NCI-H2081 (cell line): ENCODE measurements around the gene YJEFN3.

Experiments used
- DNase-seq, 2 experiments: peaks; one replicate each; lab custom pipeline; 2025; lab: John Stamatoyannopoulos, UW

YJEFN3 gene

GRCh38 chr19:19498255-19498991, 30.3 kb upstream of the YJEFN3 start:
- DNase-seq = no peak

- no peak for DNase-seq
Measured at GRCh38 chr19:19499272-19499995, 29.3 kb upstream of the YJEFN3 start.

GRCh38 chr19:19500975-19501644, 27.6 kb upstream of the YJEFN3 start:
- no peak for DNase-seq

- DNase-seq = no peak
Measured at GRCh38 chr19:19501798-19502197, 26.9 kb upstream of the YJEFN3 start.

- no peak for DNase-seq
Measured at GRCh38 chr19:19502281-19502680, 26.4 kb upstream of the YJEFN3 start.

GRCh38 chr19:19502808-19503602, 25.7 kb upstream of the YJEFN3 start:
- DNase-seq = no peak

GRCh38 chr19:19504754-19505668, 23.7 kb upstream of the YJEFN3 start:
- no peak for DNase-seq

- DNase-seq = no peak
Measured at GRCh38 chr19:19505669-19506326, 22.9 kb upstream of the YJEFN3 start.

GRCh38 chr19:19506592-19506991, 22.1 kb upstream of the YJEFN3 start:
- DNase-seq = no peak

GRCh38 chr19:19507354-19507753, 21.4 kb upstream of the YJEFN3 start:
- DNase-seq = no peak

GRCh38 chr19:19508217-19508616, 20.5 kb upstream of the YJEFN3 start:
- DNase-seq = no peak

GRCh38 chr19:19510432-19510831, 18.3 kb upstream of the YJEFN3 start:
- DNase-seq = no peak

- DNase-seq = no peak
Measured at GRCh38 chr19:19513682-19514081, 15.0 kb upstream of the YJEFN3 start.

- DNase-seq = no peak
Measured at GRCh38 chr19:19514215-19514657, 14.5 kb upstream of the YJEFN3 start.

- no peak for DNase-seq
Measured at GRCh38 chr19:19514881-19515641, 13.7 kb upstream of the YJEFN3 start, which contains the start of gene TSSK6. TSSK6 (minus strand) TSS chr19:19515548; CDS start chr19:19515427, 121 bp downstream.

GRCh38 chr19:19515642-19516519, 12.8 kb upstream of the YJEFN3 start, which contains the start of gene NDUFA13:
NDUFA13 (plus strand) TSS chr19:19516225; CDS start chr19:19516239, 14 bp downstream.
- DNase-seq = peak; percentile 88 to 93

GRCh38 chr19:19517235-19517619, 11.5 kb upstream of the YJEFN3 start:
- no peak for DNase-seq

GRCh38 chr19:19520989-19521388, 7.7 kb upstream of the YJEFN3 start:
- no peak for DNase-seq
